IPS-18a (cell line): ENCODE measurements around the gene SH2D6.
A peak's percentile ranks its signal among the peaks of the same experiment; 100 is the strongest.

Source experiments
- H3K27ac ChIP-seq: one replicate; pipeline ENCODE4 v1.5.1; 2013; ENCODE audit warnings: low read length
- H3K27me3 ChIP-seq: one replicate; pipeline ENCODE4 v1.6.1; 2013; ENCODE audit warnings: mild to moderate bottlenecking, low read length; ENCODE audit not compliant: control insufficient read depth, insufficient read depth
- H3K36me3 ChIP-seq: one replicate; pipeline ENCODE4 v1.6.1; 2013; ENCODE audit warnings: low read depth, low read length; ENCODE audit not compliant: control insufficient read depth
- H3K4me1 ChIP-seq: one replicate; pipeline ENCODE4 v1.6.1; 2013; ENCODE audit warnings: low read depth, low read length; ENCODE audit not compliant: control insufficient read depth
- H3K4me3 ChIP-seq: one replicate; pipeline ENCODE4 v1.5.1; 2013; ENCODE audit warnings: low read length
- H3K9ac ChIP-seq: one replicate; pipeline ENCODE4 v1.6.1; 2013; ENCODE audit warnings: mild to moderate bottlenecking, low read length, moderate library complexity
- H3K9me3 ChIP-seq: one replicate; pipeline ENCODE4 v1.6.1; 2013; ENCODE audit warnings: low read depth, low read length; ENCODE audit not compliant: control insufficient read depth

The SH2D6 gene

GRCh38 chr2:85429213-85429923 is 10.9 kb downstream of the SH2D6 start:
- no peak overlapping the region for H3K9ac ChIP-seq
- no peak overlapping the region for H3K27ac ChIP-seq
- no peak overlapping the region for H3K4me3 ChIP-seq
- H3K4me1 ChIP-seq, result peaks cover 29% of the 10 kb centered on the region
- no peaks in the 10 kb centered on the region for H3K36me3 ChIP-seq
- peaks cover 8% of the 10 kb centered on the region for H3K27me3 ChIP-seq
- no peaks in the 10 kb centered on the region for H3K9me3 ChIP-seq

- H3K9ac ChIP-seq, result no peak overlapping the region
Measured at GRCh38 chr2:85429924-85430289, 11.4 kb downstream of the SH2D6 start.

GRCh38 chr2:85430752-85431569 is 12.4 kb downstream of the SH2D6 start:
- Histone ChIP-seq H3K4me1 (peaks cover 32% of the 10 kb centered on the region), H3K9ac (peak overlapping the region; percentile 27), H3K27ac (peak overlapping the region; percentile 84)

More at GRCh38 chr2:85429924-85430289, 11.4 kb downstream of the SH2D6 start:
- Histone ChIP-seq H3K27ac (no peak overlapping the region), H3K4me3 (no peak overlapping the region), H3K4me1 (peaks cover 29% of the 10 kb centered on the region), H3K9me3 (no peaks in the 10 kb centered on the region), H3K27me3 (peaks cover 8% of the 10 kb centered on the region), H3K36me3 (no peaks in the 10 kb centered on the region)

GRCh38 chr2:85431570-85432205 is 13.2 kb downstream of the SH2D6 start:
- peaks cover 7% of the 10 kb centered on the region for H3K27me3 ChIP-seq
- H3K36me3 ChIP-seq, result no peaks in the 10 kb centered on the region
- H3K9ac ChIP-seq, result no peak overlapping the region
- peaks cover 38% of the 10 kb centered on the region for H3K4me1 ChIP-seq
- H3K9me3 ChIP-seq, result no peaks in the 10 kb centered on the region
- peak overlapping the region; percentile 57 for H3K4me3 ChIP-seq
- no peak overlapping the region for H3K27ac ChIP-seq

More at GRCh38 chr2:85430752-85431569, 12.4 kb downstream of the SH2D6 start:
- peak overlapping the region; percentile 57 for H3K4me3 ChIP-seq
- no peaks in the 10 kb centered on the region for H3K9me3 ChIP-seq
- H3K36me3 ChIP-seq, result no peaks in the 10 kb centered on the region
- peaks cover 8% of the 10 kb centered on the region for H3K27me3 ChIP-seq

GRCh38 chr2:85433511-85434089 is 15.1 kb downstream of the SH2D6 start:
- H3K27me3 ChIP-seq, result no peaks in the 10 kb centered on the region
- H3K27ac ChIP-seq, result no peak overlapping the region
- no peaks in the 10 kb centered on the region for H3K36me3 ChIP-seq
- peaks cover 48% of the 10 kb centered on the region for H3K4me1 ChIP-seq
- H3K9me3 ChIP-seq, result no peaks in the 10 kb centered on the region
- H3K9ac ChIP-seq, result no peak overlapping the region
- H3K4me3 ChIP-seq, result no peak overlapping the region

GRCh38 chr2:85434696-85435095 is 16.2 kb downstream of the SH2D6 start:
- Histone ChIP-seq H3K9ac (no peak overlapping the region), H3K4me3 (no peak overlapping the region), H3K27me3 (no peaks in the 10 kb centered on the region), H3K9me3 (no peaks in the 10 kb centered on the region), H3K4me1 (peaks cover 47% of the 10 kb centered on the region), H3K27ac (no peak overlapping the region), H3K36me3 (no peaks in the 10 kb centered on the region)

GRCh38 chr2:85435220-85435958 is 16.9 kb downstream of the SH2D6 start:
- no peaks in the 10 kb centered on the region for H3K36me3 ChIP-seq
- H3K9ac ChIP-seq, result no peak overlapping the region
- no peaks in the 10 kb centered on the region for H3K27me3 ChIP-seq
- H3K4me1 ChIP-seq, result peaks cover 42% of the 10 kb centered on the region
- no peak overlapping the region for H3K4me3 ChIP-seq
- no peak overlapping the region for H3K27ac ChIP-seq
- H3K9me3 ChIP-seq, result no peaks in the 10 kb centered on the region

GRCh38 chr2:85435981-85436835 is 17.7 kb downstream of the SH2D6 start:
- Histone ChIP-seq H3K9me3 (no peaks in the 10 kb centered on the region), H3K4me1 (peaks cover 40% of the 10 kb centered on the region), H3K9ac (no peak overlapping the region), H3K36me3 (no peaks in the 10 kb centered on the region), H3K4me3 (no peak overlapping the region), H3K27ac (no peak overlapping the region), H3K27me3 (no peaks in the 10 kb centered on the region)

- H3K36me3 ChIP-seq, result no peaks in the 10 kb centered on the region
- no peaks in the 10 kb centered on the region for H3K27me3 ChIP-seq
- H3K9me3 ChIP-seq, result no peaks in the 10 kb centered on the region
- peak overlapping the region; percentile 44 for H3K4me3 ChIP-seq
- peaks cover 33% of the 10 kb centered on the region for H3K4me1 ChIP-seq
- peak overlapping the region; percentile 72 for H3K9ac ChIP-seq
- no peak overlapping the region for H3K27ac ChIP-seq
Measured at GRCh38 chr2:85436836-85437487, 18.4 kb downstream of the SH2D6 start.
